NT2/D1 (cell line): ENCODE measurements around the gene PCDHB14.
"Not testable (repeated sequence)": the region's sequence is repeated elsewhere in the genome, so short reads cannot be mapped to it uniquely, and the experiment has no call there.

Source experiments
- SUZ12 ChIP-seq: IDR thresholded peaks from 2 replicates; pipeline ENCODE4 v1.6.1; 2011; ENCODE audit not compliant: insufficient read length, insufficient read depth; ENCODE audit errors: extremely low read depth
- YY1 ChIP-seq: IDR thresholded peaks from 2 replicates; pipeline ENCODE4 v1.6.1; 2011; ENCODE audit not compliant: insufficient read length, insufficient read depth
- ZNF274 ChIP-seq: IDR thresholded peaks from 2 replicates; pipeline ENCODE4 v1.6.1; 2011; ENCODE audit warnings: mild to moderate bottlenecking, low read depth, low read length

DNA sequence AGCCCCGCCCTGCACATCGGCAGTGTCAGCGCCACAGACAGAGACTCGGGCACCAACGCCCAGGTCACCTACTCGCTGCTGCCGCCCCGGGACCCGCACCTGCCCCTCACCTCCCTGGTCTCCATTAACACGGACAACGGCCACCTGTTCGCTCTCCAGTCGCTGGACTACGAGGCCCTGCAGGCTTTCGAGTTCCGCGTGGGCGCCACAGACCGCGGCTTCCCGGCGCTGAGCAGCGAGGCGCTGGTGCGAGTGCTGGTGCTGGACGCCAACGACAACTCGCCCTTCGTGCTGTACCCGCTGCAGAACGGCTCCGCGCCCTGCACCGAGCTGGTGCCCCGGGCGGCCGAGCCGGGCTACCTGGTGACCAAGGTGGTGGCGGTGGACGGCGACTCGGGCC lies 23.8 kb downstream of the PCDHB14 start:
- TF ChIP-seq YY1, SUZ12, ZNF274: not testable (repeated sequence)
